ENCODE results near the gene MCIDAS. TPM values are rescaled to one million over a fixed set of nuclear protein-coding genes. Genes with fewer than 3 reads are reported as not detected.

Gene MCIDAS
- total RNA-seq, 3 donors from 2014 or later: 0.14 TPM; not detected in 2

GRCh38 chr5:55188656-55189540 is 38.2 kb downstream of the MCIDAS start:
- intact Hi-C loops (cut with DNase I, micrococcal nuclease): no loop called here
- TF ChIP-seq CTCF (IDR thresholded peaks at IDR 0.05): no peak

GRCh38 chr5:55187370-55187769 is 39.7 kb downstream of the MCIDAS start:
- Histone ChIP-seq H3K9me3 (no peaks in the 10 kb centered on the region), H3K36me3 (ENCODE audit: low read depth) (no peaks in the 10 kb centered on the region), H3K4me1 (ENCODE audit: low read depth) (no peaks in the 10 kb centered on the region), H3K4me3 (no peak overlapping the region)
- intact Hi-C loops (cut with DNase I, micrococcal nuclease): no loop called here
- ATAC-seq: peak; percentile 34
- TF ChIP-seq CTCF (IDR thresholded peaks at IDR 0.05): no peak
- no peak for DNase-seq

More at GRCh38 chr5:55188656-55189540, 38.2 kb downstream of the MCIDAS start:
- Histone ChIP-seq H3K9me3 (no peaks in the 10 kb centered on the region), H3K36me3 (ENCODE audit: low read depth) (no peaks in the 10 kb centered on the region), H3K4me3 (no peak overlapping the region), H3K4me1 (ENCODE audit: low read depth) (no peaks in the 10 kb centered on the region)
- ATAC-seq (no peak), DNase-seq (no peak)

GRCh38 chr5:55180016-55180415 is 47.1 kb downstream of the MCIDAS start:
- Histone ChIP-seq H3K9me3 (no peaks in the 10 kb centered on the region), H3K36me3 (ENCODE audit: low read depth) (no peaks in the 10 kb centered on the region), H3K4me3 (no peak overlapping the region), H3K4me1 (ENCODE audit: low read depth) (peaks cover 11% of the 10 kb centered on the region)
- intact Hi-C loops (cut with DNase I, micrococcal nuclease): no loop called here
- ATAC-seq (no peak), DNase-seq (no peak)
- TF ChIP-seq CTCF (IDR thresholded peaks at IDR 0.05): no peak

GRCh38 chr5:55177078-55177477 is 50.0 kb downstream of the MCIDAS start:
- ATAC-seq (no peak), DNase-seq (no peak)
- H3K9me3 ChIP-seq: no peaks in the 10 kb centered on the region
- H3K4me3 ChIP-seq: no peak overlapping the region
- H3K4me1 ChIP-seq (ENCODE audit: low read depth): peaks cover 25% of the 10 kb centered on the region
- intact Hi-C loops (cut with DNase I, micrococcal nuclease): loop anchor here in 1 of 2 donors (10.0 kb wide), 1 partner anchor 48 kb away; the partner anchor contains the start of gene MCIDAS
- TF ChIP-seq CTCF (IDR thresholded peaks at IDR 0.05): no peak
- H3K36me3 ChIP-seq (ENCODE audit: low read depth): no peaks in the 10 kb centered on the region

GRCh38 chr5:55176176-55176818 is 50.8 kb downstream of the MCIDAS start:
- intact Hi-C loops (cut with DNase I, micrococcal nuclease): loop anchor here in 1 of 2 donors (10.0 kb wide), 1 partner anchor 49 kb away; the partner anchor contains the start of gene MCIDAS
- peak; percentile 88 for ATAC-seq

More at GRCh38 chr5:55176176-55176818, 50.8 kb downstream of the MCIDAS start:
- Histone ChIP-seq H3K9me3 (no peaks in the 10 kb centered on the region), H3K4me3 (no peak overlapping the region), H3K36me3 (ENCODE audit: low read depth) (no peaks in the 10 kb centered on the region), H3K4me1 (ENCODE audit: low read depth) (peaks cover 27% of the 10 kb centered on the region)
- peak; percentile 57 for TF ChIP-seq CTCF (IDR thresholded peaks at IDR 0.05)
- peak; percentile 77 to 90 (median 78) for DNase-seq
